ENCODE data around the gene CD2.
A peak's percentile ranks its signal among the peaks of the same experiment; 100 is the strongest.

The CD2 gene, protein sequence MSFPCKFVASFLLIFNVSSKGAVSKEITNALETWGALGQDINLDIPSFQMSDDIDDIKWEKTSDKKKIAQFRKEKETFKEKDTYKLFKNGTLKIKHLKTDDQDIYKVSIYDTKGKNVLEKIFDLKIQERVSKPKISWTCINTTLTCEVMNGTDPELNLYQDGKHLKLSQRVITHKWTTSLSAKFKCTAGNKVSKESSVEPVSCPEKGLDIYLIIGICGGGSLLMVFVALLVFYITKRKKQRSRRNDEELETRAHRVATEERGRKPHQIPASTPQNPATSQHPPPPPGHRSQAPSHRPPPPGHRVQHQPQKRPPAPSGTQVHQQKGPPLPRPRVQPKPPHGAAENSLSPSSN

DNA sequence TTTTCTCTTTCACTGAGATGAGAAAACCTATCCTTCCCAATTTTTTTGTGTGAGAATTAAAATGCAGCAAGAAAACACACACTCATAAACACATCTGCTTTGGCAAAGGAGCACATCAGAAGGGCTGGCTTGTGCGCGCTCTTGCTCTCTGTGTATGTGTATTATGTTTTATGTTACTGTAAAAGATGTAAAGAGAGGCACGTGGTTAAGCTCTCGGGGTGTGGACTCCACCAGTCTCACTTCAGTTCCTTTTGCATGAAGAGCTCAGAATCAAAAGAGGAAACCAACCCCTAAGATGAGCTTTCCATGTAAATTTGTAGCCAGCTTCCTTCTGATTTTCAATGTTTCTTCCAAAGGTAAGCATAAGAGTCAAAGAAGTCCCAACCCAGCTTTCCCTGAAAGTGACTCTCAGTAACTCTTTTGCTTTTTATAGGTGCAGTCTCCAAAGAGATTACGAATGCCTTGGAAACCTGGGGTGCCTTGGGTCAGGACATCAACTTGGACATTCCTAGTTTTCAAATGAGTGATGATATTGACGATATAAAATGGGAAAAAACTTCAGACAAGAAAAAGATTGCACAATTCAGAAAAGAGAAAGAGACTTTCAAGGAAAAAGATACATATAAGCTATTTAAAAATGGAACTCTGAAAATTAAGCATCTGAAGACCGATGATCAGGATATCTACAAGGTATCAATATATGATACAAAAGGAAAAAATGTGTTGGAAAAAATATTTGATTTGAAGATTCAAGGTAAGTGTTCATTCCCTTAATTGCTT, at the start of gene CD2:
Gene CD2, plus strand, starts transcription at position 233 of the 780 bp plus-strand sequence. Its CDS starts 63 bp downstream, at position 296.
- H3K4me1 Mint-ChIP-seq, result peaks cover 0 to 5% of the 10 kb centered on the region in 2 donors
- H3K36me3 Mint-ChIP-seq, result peaks cover 0 to 2% of the 10 kb centered on the region in 2 donors
- ATAC-seq (replicated peaks) (no peak), DNase-seq (no peak)
- H3K9me3 Mint-ChIP-seq, result peaks cover 0 to 1% of the 10 kb centered on the region in 2 donors
- no peaks in the 10 kb centered on the region for H3K27me3 Mint-ChIP-seq
- H3K4me3 Mint-ChIP-seq, result no peak within 1 kb of the TSS
- no peak within 1 kb of the TSS for H3K27ac Mint-ChIP-seq

GRCh38 chr1:116706123-116706522, 48.1 kb upstream of the CD2 start:
- Mint-ChIP-seq H3K9me3 (peaks cover 0 to 2% of the 10 kb centered on the region in 2 donors), H3K27ac (no peak overlapping the region), H3K27me3 (peaks cover 12 to 13% of the 10 kb centered on the region in 2 donors), H3K4me1 (peaks cover 0 to under 1% of the 10 kb centered on the region in 2 donors), H3K36me3 (peaks cover 0 to 2% of the 10 kb centered on the region in 2 donors), H3K4me3 (no peak overlapping the region)
- no peak for DNase-seq
- ATAC-seq (replicated peaks), result no peak

GRCh38 chr1:116706841-116707240, 47.4 kb upstream of the CD2 start:
- no peak for ATAC-seq (replicated peaks)
- Mint-ChIP-seq H3K9me3 (peaks cover 0 to 2% of the 10 kb centered on the region in 2 donors), H3K27ac (no peak overlapping the region), H3K4me3 (no peak overlapping the region), H3K4me1 (peaks cover 0 to 2% of the 10 kb centered on the region in 2 donors), H3K36me3 (peaks cover 0 to 2% of the 10 kb centered on the region in 2 donors), H3K27me3 (peaks cover 12 to 13% of the 10 kb centered on the region in 2 donors)
- DNase-seq, result no peak

DNA sequence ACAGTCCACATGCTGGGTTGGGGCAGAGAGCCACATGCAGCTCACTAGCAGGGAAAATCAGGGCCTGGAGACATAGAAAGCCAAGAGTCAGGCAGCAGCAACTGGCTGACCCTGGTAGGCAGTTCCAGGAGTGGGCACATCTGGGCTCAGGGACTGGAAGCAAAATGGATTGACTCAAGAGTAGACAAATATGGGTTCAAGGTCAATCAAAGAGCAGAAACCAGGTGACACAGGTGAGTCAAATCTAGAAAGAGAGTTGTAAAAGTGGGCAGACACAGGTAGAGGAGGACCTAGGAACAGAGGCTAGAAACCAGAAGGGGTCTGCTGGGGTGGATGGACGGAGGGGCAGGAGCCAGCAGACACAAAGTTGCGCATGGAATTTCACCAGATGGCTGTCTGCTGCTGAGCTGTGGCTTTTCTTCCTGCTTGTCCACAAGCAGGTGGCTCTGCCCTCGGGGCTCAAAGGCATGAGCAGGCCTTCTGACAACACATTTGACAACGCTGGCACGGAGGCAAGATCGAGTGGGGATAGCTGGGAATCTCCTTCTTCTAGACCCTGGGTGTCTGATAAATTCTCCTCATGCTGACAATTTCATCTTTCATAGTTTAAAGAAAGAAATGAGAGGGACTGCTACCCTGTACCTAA, 45.9 kb upstream of the CD2 start:
- H3K27me3 Mint-ChIP-seq, result peaks cover 13 to 16% of the 10 kb centered on the region in 2 donors
- no peaks in the 10 kb centered on the region for H3K9me3 Mint-ChIP-seq
- H3K4me1 Mint-ChIP-seq, result peaks cover 4 to 6% of the 10 kb centered on the region in 2 donors
- peaks cover 0 to 2% of the 10 kb centered on the region in 2 donors for H3K36me3 Mint-ChIP-seq
- ATAC-seq (replicated peaks) (no peak), DNase-seq (no peak)
- H3K4me3 Mint-ChIP-seq, result no peak overlapping the region
- no peak overlapping the region for H3K27ac Mint-ChIP-seq

DNA sequence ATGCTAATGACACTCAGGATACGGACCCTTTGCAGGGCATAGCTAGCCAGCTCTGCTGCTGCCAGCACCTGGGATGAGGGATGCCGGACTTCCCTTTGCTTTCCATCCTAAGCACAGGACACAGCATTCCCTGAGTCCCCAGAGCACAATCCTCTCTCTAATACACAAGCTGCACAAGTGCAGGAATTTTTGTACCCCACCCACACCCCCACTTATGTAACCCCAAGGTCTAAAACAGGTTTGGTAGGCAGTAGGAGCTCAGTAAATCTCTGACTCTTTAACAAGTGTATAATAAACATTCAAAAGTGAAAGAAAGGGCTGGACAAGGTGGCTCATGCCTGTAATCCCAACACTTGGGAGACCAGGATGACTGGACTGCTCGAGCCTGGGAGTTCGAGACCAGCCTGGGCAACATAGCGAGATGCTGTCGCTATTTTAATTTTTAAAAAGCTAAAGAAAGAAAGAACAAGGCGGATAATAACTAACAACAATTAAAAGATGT, 44.5 kb upstream of the CD2 start:
- no peak overlapping the region for H3K4me3 Mint-ChIP-seq
- no peak for DNase-seq
- H3K4me1 Mint-ChIP-seq, result peaks cover 4 to 6% of the 10 kb centered on the region in 2 donors
- H3K36me3 Mint-ChIP-seq, result no peaks in the 10 kb centered on the region
- peaks cover 13 to 16% of the 10 kb centered on the region in 2 donors for H3K27me3 Mint-ChIP-seq
- no peak overlapping the region for H3K27ac Mint-ChIP-seq
- no peaks in the 10 kb centered on the region for H3K9me3 Mint-ChIP-seq
- no peak for ATAC-seq (replicated peaks)

DNA sequence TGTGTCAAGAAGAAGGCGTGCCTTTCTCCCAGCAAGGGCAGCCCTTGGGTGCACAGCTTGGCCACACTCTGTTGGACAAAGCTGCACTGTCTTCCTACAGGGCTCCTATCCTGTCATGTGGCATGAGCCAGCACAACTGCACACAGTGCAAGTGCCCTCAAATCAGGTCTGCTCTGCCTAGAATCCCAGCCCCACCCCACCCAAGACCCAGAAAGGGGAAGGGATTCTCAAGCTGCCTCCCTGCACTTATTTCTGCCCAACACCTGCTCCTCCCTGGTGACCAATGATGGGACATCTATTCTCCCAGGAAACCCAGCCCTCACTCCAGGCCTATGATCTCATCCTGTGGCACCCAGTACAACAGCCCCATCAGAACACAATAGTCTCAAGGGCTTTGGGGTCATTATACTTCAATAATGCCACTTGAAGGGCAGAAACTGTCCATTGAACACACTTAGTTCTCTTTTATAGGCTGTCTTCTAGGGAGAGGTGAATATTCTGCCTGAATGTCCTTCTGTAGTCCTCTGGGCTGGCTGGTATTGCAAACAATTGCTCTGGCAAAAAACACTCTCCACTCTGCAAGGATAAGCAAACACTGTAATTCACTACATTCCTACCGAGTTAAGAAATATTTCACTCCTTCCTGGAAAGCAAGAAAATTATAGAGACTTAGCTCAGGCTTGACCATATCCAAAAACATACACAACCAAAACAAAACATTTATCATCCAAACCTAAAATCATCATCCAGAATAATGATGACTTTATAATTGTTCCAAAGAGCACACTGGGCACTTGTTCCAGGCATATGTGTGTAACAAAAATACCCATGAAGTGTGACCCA, 43.6 kb upstream of the CD2 start:
- peaks cover 4 to 6% of the 10 kb centered on the region in 2 donors for H3K4me1 Mint-ChIP-seq
- no peaks in the 10 kb centered on the region for H3K36me3 Mint-ChIP-seq
- H3K27ac Mint-ChIP-seq, result no peak overlapping the region
- H3K9me3 Mint-ChIP-seq, result no peaks in the 10 kb centered on the region
- ATAC-seq (replicated peaks) (no peak), DNase-seq (no peak)
- H3K4me3 Mint-ChIP-seq, result no peak overlapping the region
- H3K27me3 Mint-ChIP-seq, result peaks cover 13 to 16% of the 10 kb centered on the region in 2 donors

DNA sequence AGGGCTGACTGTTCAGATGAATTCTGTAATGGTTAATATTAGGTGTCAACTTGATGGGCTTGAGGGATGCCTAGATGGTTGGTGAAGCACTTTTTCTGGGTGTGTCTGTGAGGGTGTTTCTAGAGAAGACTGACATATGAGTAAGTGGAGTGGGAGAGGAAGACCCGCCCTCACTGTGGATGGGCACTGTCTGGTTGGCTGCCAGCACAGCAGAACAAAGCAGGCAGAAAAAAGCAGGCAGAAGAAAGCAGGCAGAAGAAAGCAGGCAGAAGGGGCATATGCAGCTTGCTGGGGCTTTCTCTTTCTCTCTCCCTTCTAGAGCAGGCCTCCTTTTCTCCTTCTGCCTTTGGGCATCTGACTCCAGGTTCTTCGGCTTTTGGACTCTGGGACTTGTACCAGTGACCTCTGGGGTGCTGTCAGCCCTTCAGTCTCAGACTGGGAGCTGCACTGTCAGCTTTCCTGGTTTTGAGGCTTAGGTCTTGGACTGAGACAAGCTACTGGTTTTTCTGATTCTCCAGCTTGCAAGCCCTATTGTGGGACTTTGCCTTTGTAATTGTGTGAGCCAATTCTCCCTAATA, 42.9 kb upstream of the CD2 start:
- Mint-ChIP-seq H3K4me3 (no peak overlapping the region), H3K27me3 (peaks cover 13 to 16% of the 10 kb centered on the region in 2 donors), H3K9me3 (no peaks in the 10 kb centered on the region), H3K27ac (no peak overlapping the region), H3K4me1 (peaks cover 4 to 6% of the 10 kb centered on the region in 2 donors), H3K36me3 (no peaks in the 10 kb centered on the region)
- ATAC-seq (replicated peaks) (peak; percentile 80 to 87), DNase-seq (no peak)

DNA sequence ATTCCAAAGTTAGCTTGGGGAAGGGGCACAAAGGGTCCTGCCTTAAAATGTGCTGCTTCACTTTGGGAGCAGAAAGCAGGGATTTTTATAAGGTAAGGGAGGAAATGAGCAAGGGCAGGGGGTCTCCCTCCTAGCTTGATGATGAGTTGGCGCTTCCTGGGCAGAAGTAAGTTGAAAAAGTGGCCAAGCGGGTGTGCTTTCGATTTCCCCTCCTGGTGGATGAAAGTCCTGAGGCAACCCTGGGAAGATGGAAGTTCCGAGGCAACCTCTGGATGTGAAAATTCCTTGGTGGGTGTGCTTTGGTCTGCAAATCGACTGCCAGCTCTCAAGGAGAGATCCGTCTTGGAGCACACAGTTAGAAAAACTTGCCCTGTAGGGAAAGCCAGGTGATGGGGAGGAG, 41.7 kb upstream of the CD2 start:
- Mint-ChIP-seq H3K27ac (no peak overlapping the region), H3K9me3 (peaks cover 0 to under 1% of the 10 kb centered on the region in 2 donors), H3K4me1 (peaks cover 4 to 6% of the 10 kb centered on the region in 2 donors), H3K36me3 (no peaks in the 10 kb centered on the region), H3K27me3 (peaks cover 7 to 14% of the 10 kb centered on the region in 2 donors), H3K4me3 (no peak overlapping the region)
- no peak for ATAC-seq (replicated peaks)
- no peak for DNase-seq

DNA sequence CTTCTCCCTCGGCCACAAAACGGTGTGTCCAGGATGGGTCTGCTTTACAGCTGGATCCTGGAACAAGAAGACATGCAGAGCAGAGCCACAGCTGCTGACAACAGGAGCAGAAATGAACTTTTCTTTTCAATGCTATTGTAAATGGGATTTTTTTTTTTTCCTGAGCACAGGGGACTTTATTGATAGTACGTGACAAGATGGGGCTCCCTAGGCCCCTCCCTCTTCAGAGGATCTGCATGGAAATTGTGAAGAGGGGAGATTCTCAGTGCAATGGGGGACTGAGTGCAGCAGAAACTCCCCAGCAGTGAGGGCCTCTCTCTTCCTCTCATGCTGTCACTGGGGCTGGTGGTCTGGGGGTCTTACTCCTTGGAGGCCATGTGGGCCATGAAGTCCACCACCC, 40.8 kb upstream of the CD2 start:
- peaks cover 2 to 5% of the 10 kb centered on the region in 2 donors for H3K27me3 Mint-ChIP-seq
- peaks cover 4 to 6% of the 10 kb centered on the region in 2 donors for H3K4me1 Mint-ChIP-seq
- H3K36me3 Mint-ChIP-seq, result no peaks in the 10 kb centered on the region
- peaks cover 0 to 3% of the 10 kb centered on the region in 2 donors for H3K9me3 Mint-ChIP-seq
- DNase-seq (no peak), ATAC-seq (replicated peaks) (no peak)
- H3K4me3 Mint-ChIP-seq, result no peak overlapping the region
- no peak overlapping the region for H3K27ac Mint-ChIP-seq

- Mint-ChIP-seq H3K36me3 (no peaks in the 10 kb centered on the region), H3K27me3 (peaks cover 4 to 5% of the 10 kb centered on the region in 2 donors), H3K4me3 (no peak overlapping the region), H3K9me3 (peaks cover 0 to 3% of the 10 kb centered on the region in 2 donors), H3K27ac (no peak overlapping the region), H3K4me1 (peaks cover 2 to 6% of the 10 kb centered on the region in 2 donors)
- no peak for ATAC-seq (replicated peaks)
- DNase-seq, result no peak
These were observed 37.8 kb upstream of the CD2 start for GRCh38 chr1:116716391-116716790.

GRCh38 chr1:116717318-116717717, 36.9 kb upstream of the CD2 start:
- peaks cover 2 to 5% of the 10 kb centered on the region in 2 donors for H3K27me3 Mint-ChIP-seq
- no peak overlapping the region for H3K27ac Mint-ChIP-seq
- no peaks in the 10 kb centered on the region for H3K36me3 Mint-ChIP-seq

DNA sequence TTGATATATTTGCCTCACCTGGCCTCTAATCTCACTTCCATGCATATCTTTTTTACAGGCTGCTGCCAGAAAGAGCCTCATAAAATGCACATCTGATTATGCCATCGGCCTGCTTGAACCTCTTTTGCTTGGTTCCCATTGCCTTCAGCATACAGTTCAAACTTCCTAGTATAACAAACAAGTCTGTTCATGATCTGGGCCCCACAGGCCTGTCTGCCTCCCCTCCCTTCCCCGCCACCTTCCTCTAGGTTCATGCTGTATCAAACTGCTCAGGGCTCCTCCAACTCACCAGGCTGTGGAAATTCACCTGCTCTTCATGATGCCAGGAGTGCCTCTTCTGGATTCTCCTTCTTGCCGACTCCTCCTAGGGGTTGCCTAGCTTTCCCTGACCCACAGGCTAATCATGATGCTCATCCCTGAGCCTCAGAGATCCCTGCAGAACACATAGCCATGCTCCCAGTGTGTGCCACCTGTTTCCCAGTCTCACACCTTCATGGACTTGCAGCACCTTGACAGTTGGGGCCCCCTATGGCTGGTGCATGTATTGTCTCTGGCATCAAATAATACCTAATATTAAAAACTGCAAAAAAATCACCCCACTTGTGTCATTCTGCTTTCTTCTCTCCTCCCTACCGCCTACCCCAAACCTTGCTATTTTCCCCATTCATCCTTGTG, 33.7 kb upstream of the CD2 start:
- ATAC-seq (replicated peaks) (no peak), DNase-seq (no peak)
- peaks cover 0 to 5% of the 10 kb centered on the region in 2 donors for H3K27me3 Mint-ChIP-seq
- H3K9me3 Mint-ChIP-seq, result peaks cover 0 to 3% of the 10 kb centered on the region in 2 donors
- no peak overlapping the region for H3K4me3 Mint-ChIP-seq
- no peaks in the 10 kb centered on the region for H3K4me1 Mint-ChIP-seq
- H3K36me3 Mint-ChIP-seq, result no peaks in the 10 kb centered on the region
- no peak overlapping the region for H3K27ac Mint-ChIP-seq

More at GRCh38 chr1:116717318-116717717, 36.9 kb upstream of the CD2 start:
- no peak overlapping the region for H3K4me3 Mint-ChIP-seq
- H3K9me3 Mint-ChIP-seq, result peaks cover 0 to 3% of the 10 kb centered on the region in 2 donors
- DNase-seq (no peak), ATAC-seq (replicated peaks) (no peak)
- peaks cover under 1 to 3% of the 10 kb centered on the region in 2 donors for H3K4me1 Mint-ChIP-seq

GRCh38 chr1:116721039-116721405, 33.2 kb upstream of the CD2 start:
- DNase-seq (no peak), ATAC-seq (replicated peaks) (no peak)
- Mint-ChIP-seq H3K9me3 (peaks cover 0 to 3% of the 10 kb centered on the region in 2 donors), H3K27me3 (peaks cover 0 to 5% of the 10 kb centered on the region in 2 donors), H3K27ac (no peak overlapping the region), H3K4me1 (peaks cover 0 to 3% of the 10 kb centered on the region in 2 donors), H3K4me3 (no peak overlapping the region), H3K36me3 (no peaks in the 10 kb centered on the region)
